ENCODE data around the gene ELF4. TPM values are rescaled to one million over a fixed set of nuclear protein-coding genes. Genes with fewer than 3 reads are reported as not detected.

Gene ELF4
- 39.9 and 58.7 TPM in 2 replicates for total RNA-seq (2014; rRNA removed; shearing (Covaris generic))

- DNase-seq (ENCODE audit: low read depth), result peak; percentile 80
Measured at GRCh38 chrX:130110379-130111219, at the start of gene ELF4. TSS of gene ELF4 (minus strand) at chrX:130110497. CDS start at chrX:130081330, 29,167 bp downstream.

DNA sequence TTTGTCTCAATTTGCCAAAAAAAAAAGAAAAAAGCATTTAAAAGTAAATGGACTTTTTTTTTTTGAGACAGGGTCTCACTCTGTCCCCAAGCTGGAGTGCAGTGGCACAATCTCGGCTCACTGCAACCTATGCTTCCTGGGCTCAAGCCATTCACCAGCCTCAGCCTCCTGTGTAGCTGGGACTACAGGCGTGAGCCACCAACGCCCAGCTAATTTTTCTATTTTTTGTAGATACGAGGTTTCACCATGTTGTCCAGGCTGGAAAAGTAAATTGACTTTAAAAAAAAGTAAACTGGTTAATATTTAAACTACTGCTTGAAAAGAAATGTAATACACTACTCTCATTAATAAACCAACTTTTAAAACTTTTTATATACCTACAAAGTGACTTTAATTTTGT is 49.5 kb upstream of the ELF4 start:
- no peak for DNase-seq (ENCODE audit: low read depth)

DNA sequence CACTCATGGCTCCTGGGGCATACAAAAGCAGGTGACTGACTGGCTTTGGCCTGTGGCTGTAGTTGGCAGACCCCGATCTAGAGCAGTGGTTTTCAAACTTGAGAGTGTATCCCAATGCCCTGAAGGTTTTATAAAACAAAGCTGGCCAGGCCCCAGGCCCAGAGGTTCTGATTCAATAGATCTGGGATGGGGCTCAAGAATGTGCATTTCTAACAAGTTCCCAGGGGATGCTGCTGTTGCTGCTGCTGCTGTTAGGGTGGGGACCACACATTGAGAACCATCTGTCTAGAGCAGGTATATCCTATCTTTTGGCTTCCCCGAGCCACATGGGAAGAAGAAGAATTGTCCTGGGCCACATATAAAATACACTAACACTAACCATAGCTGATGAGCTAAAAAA is 48.0 kb upstream of the ELF4 start:
- no peak for DNase-seq (ENCODE audit: low read depth)

GRCh38 chrX:130155564-130155963 is 45.3 kb upstream of the ELF4 start:
- no peak for DNase-seq (ENCODE audit: low read depth)

GRCh38 chrX:130147631-130148030 is 37.3 kb upstream of the ELF4 start:
- no peak for DNase-seq (ENCODE audit: low read depth)

- no peak for DNase-seq (ENCODE audit: low read depth)
Measured at GRCh38 chrX:130145123-130145522, 34.8 kb upstream of the ELF4 start.

GRCh38 chrX:130144509-130144908 is 34.2 kb upstream of the ELF4 start:
- no peak for DNase-seq (ENCODE audit: low read depth)

- no peak for DNase-seq (ENCODE audit: low read depth)
Measured at GRCh38 chrX:130139474-130140201, 29.3 kb upstream of the ELF4 start.

- no peak for DNase-seq (ENCODE audit: low read depth)
Measured at GRCh38 chrX:130136961-130137360, 26.7 kb upstream of the ELF4 start.

GRCh38 chrX:130136496-130136895 is 26.2 kb upstream of the ELF4 start:
- DNase-seq (ENCODE audit: low read depth), result no peak

DNA sequence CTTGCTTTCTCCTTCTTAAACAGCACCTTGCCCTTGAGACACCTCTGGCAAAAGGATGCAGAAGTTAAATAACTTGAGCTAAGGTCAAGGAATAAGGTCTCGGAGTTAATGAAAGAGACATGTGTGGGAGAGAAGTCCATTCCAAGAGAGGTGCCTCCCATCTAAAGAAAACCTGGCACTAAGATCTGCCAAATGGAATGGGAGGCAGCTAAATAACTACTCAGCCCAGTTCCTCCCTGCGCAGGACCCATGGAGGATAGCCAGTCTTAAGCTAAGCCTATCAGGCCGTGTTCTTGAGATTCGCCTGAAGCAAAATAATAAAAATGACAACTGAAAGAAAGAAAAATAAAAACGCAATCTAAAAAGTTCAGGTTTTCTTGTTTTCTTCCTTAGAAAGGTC is 20.7 kb upstream of the ELF4 start:
- DNase-seq (ENCODE audit: low read depth), result no peak

- DNase-seq (ENCODE audit: low read depth), result no peak
Measured at GRCh38 chrX:130125091-130125874, 15.0 kb upstream of the ELF4 start.

GRCh38 chrX:130124577-130124976 is 14.3 kb upstream of the ELF4 start:
- no peak for DNase-seq (ENCODE audit: low read depth)

DNA sequence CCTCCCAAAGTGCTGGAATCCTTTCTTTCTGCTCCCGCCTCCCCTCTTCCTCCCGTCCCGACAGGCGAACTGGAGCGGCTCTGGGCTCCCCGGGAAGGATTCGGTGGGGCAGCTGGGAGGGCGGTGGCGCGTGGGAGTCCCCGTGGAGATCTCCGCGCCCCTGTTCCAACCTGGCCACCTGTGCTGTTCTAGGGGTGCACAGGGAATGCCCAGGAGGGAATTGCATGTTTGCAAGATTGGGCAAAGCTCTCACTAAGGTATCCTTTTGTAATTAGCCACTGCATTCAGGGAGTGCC is 11.2 kb upstream of the ELF4 start:
- DNase-seq (ENCODE audit: low read depth), result no peak

DNA sequence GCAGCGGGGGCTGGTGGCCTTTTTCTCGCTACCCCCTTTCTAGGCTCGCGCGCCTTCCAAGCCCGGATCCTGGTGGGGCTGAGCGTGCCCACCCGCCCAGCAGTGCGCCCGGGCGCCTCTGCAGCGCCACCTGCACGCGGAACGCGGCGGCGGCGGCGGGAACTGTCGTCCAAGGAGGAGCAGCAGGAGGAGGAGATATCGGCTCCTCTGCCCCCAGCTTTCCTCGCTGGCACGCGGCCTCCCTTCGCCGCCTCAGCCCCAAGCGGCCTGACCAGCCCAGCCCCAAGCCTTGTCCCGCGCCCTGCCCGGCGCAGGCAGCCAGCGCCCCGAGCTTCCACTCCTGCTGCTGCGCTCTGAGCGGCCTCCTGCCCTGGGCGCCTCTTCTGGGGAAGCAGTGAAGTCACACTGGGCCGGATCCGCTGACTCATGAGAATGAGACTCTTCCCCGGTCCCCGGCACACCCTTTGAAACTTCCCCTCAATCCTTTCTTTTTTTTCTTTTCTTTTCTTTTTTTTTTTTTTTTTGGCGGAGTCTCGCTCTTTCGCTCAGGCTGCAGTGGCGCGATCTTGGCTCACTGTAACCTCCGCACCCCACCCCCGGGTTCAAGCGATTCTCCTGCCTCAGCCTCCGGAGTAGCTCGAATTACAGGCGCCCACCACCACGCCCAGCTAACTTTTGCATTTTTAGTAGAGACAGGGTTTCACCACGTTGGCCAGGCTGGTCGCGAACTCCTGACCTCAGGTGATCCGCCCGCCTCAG is 10.6 kb upstream of the ELF4 start:
- peak; percentile 86 for DNase-seq (ENCODE audit: low read depth)

DNA sequence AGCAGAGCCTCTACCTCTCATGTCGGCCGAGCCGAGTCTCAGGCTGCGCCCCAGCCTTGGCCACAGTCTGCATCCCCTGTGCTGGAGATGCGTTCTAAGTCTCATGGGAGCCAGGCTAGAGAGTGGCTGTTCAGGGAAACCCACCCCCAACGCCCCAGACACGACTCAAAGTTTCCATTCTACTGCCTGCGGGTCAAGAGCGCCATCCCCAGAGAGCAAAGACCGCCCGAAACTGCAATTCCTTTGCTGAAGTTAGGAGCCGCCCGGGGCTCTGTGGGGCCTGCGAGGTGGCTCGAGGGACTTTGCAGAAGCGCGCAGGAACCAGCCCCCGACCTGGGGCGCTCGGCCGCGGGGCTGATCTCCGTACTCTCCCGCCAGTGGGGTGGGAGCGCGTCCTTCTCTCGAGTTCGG is 10.0 kb upstream of the ELF4 start:
- DNase-seq (ENCODE audit: low read depth), result no peak

- no peak for DNase-seq (ENCODE audit: low read depth)
Measured at GRCh38 chrX:130119312-130119898, 9.1 kb upstream of the ELF4 start.

DNA sequence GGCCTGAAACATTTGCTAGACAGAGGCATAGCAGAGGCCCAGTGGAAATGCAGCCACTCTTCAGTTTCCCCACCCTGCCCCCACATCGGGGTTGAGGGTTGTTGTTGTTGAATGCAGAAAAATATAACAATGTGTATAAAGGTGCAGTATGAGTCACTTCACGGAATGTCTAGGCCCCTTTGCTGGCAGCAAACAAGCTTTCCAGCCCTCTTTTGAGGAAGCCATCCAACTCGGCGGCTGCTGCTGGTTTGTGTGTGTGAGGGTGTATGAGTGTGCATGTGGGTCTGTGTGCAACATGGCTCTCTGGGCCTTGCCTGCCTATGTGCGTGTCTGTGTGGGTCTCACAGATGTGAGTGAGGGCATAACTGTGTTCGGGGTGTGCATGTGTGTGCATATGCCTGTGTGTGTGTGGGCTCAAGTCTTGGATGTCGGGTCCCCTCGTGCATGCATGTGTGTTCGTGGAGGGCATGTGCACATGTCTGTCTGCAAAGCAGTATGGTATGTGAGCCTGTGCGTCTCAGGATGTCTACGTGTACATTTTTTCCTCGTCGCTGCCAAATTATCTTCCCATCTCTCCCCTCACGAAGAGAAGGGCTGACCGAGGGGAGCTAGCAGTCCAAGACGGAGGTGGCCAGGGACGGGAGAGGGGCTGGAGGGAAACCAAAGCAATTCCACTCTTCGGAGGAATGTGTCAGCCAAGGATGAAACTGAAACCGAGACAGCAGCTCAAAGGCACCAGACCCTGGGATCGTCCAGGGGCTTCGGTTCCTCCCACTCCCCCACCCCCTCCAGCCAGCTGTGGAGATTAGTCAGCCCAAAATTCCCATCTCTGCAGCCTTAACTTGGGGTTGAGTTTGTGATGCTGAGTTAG is 8.4 kb upstream of the ELF4 start:
- peak; percentile 91 for DNase-seq (ENCODE audit: low read depth)

DNA sequence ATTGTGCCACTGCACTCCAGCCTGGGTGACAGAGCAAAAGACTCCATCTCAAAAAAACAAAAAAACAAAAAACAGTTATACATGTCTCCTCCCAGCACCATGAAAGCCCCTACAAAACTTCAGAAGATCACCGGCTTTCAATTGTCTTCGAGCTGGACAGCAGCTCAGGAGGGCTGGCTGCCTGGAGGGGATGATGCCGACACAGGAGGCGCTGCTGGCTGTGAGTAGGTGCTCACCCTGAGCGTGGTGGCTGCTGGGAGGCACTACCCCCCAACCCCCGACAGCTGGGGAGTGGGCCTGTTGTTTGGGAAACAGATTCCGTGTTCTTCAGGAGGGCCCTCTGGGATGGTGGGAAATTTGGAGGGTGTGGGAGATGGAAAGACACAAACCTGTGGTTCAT is 6.9 kb upstream of the ELF4 start:
- no peak for DNase-seq (ENCODE audit: low read depth)

- peak; percentile 95 for DNase-seq (ENCODE audit: low read depth)
Measured at GRCh38 chrX:130115119-130115885, 5.0 kb upstream of the ELF4 start.

Data from M059J (cell line).